Right lobe of liver (tissue), 4 donors: Measurements from ENCODE around the gene RPUSD3.

Experiments
- CTCF ChIP-seq, 4 donors: fragments of 200-600 bp in 3 of 4; fragments of 450-650 bp in 1 of 4; IDR thresholded peaks; one replicate each; pipeline versions ENCODE4 v1.5.1 to v1.8.0; 2016 to 2022; ENCODE audit warnings: antibody characterized with exemption in 4 of 4, mild to moderate bottlenecking in 2 of 4
- POLR2A ChIP-seq: fragments of 450-650 bp; IDR thresholded peaks from one replicate; pipeline ENCODE4 v1.6.1; 2017; ENCODE audit warnings: antibody characterized with exemption, mild to moderate bottlenecking
- donor health status: DM: no; HTN: no; CAD: no.
- donor health status: DM: no; HTN: no; CAD: no.
- donor health status: DM: no; HTN: yes; CAD: no.

- no peak for TF ChIP-seq CTCF (IDR thresholded peaks at IDR 0.05)
- TF ChIP-seq POLR2A: no peak
These were observed 37.6 kb upstream of the RPUSD3 start for GRCh38 chr3:9881441-9881840.
